GM12801 (cell line): ENCODE results near the gene KCNAB1.

ENCODE experiments used
- CTCF ChIP-seq: IDR thresholded peaks from one replicate; pipeline ENCODE4 v1.5.1; 2011; ENCODE audit warnings: control low read depth; ENCODE audit not compliant: insufficient read length; ENCODE audit errors: extremely low read depth

KCNAB1 gene

GRCh38 chr3:156299569-156299968 lies 179.2 kb downstream of the KCNAB1 start:
- no peak for TF ChIP-seq CTCF

GRCh38 chr3:156300371-156300770 lies 180.0 kb downstream of the KCNAB1 start:
- no peak for TF ChIP-seq CTCF

GRCh38 chr3:156300929-156301840 lies 180.8 kb downstream of the KCNAB1 start:
- TF ChIP-seq CTCF, result no peak

- no peak for TF ChIP-seq CTCF
Measured at GRCh38 chr3:156303001-156303707, 182.8 kb downstream of the KCNAB1 start.

- no peak for TF ChIP-seq CTCF
Measured at GRCh38 chr3:156304406-156304805, 184.0 kb downstream of the KCNAB1 start.

- TF ChIP-seq CTCF, result no peak
Measured at GRCh38 chr3:156305672-156306071, 185.3 kb downstream of the KCNAB1 start.

GRCh38 chr3:156307704-156308103 lies 187.3 kb downstream of the KCNAB1 start:
- TF ChIP-seq CTCF, result no peak
